GM19099 (cell line): ENCODE data around the gene UBXN6.

Source experiments
- POLR2A ChIP-seq: IDR thresholded peaks from 3 replicates; pipeline ENCODE4 v1.6.1; 2011; ENCODE audit warnings: low read depth; ENCODE audit not compliant: insufficient read length; ENCODE audit errors: extremely low read depth

The UBXN6 gene

GRCh38 chr19:4497770-4498389 lies 40.3 kb upstream of the UBXN6 start:
- no peak for TF ChIP-seq POLR2A

- TF ChIP-seq POLR2A = no peak
Observed at GRCh38 chr19:4496304-4496703, 38.7 kb upstream of the UBXN6 start.

- no peak for TF ChIP-seq POLR2A
Observed at GRCh38 chr19:4495471-4495870, 37.9 kb upstream of the UBXN6 start.

GRCh38 chr19:4494691-4495064 lies 37.1 kb upstream of the UBXN6 start:
- TF ChIP-seq POLR2A = no peak

- no peak for TF ChIP-seq POLR2A
Observed at GRCh38 chr19:4493929-4494690, 36.5 kb upstream of the UBXN6 start.

GRCh38 chr19:4493104-4493928 lies 35.7 kb upstream of the UBXN6 start:
- TF ChIP-seq POLR2A = no peak

- no peak for TF ChIP-seq POLR2A
Observed at GRCh38 chr19:4492337-4493103, 34.9 kb upstream of the UBXN6 start.

GRCh38 chr19:4491446-4491845 lies 33.9 kb upstream of the UBXN6 start:
- TF ChIP-seq POLR2A = no peak

- no peak for TF ChIP-seq POLR2A
Observed at GRCh38 chr19:4488496-4488895, 30.9 kb upstream of the UBXN6 start.

- no peak for TF ChIP-seq POLR2A
Observed at GRCh38 chr19:4487572-4487971, 30.0 kb upstream of the UBXN6 start.

GRCh38 chr19:4483385-4483784 lies 25.8 kb upstream of the UBXN6 start:
- no peak for TF ChIP-seq POLR2A

GRCh38 chr19:4482721-4483364 lies 25.2 kb upstream of the UBXN6 start:
- TF ChIP-seq POLR2A = no peak

GRCh38 chr19:4477034-4477801 lies 19.6 kb upstream of the UBXN6 start:
- TF ChIP-seq POLR2A = no peak

GRCh38 chr19:4474514-4475022 lies 17.0 kb upstream of the UBXN6 start:
- no peak for TF ChIP-seq POLR2A
